Measurements from ENCODE around the gene CD9.
"Not testable (repeated sequence)": the region's sequence is repeated elsewhere in the genome, so short reads cannot be mapped to it uniquely, and the experiment has no call there.

CD9 gene

GRCh38 chr12:6200256-6201212 is at the start of gene CD9:
CD9 (plus strand) TSS chr12:6200400; CDS start chr12:6200500, 100 bp downstream.
- DNase-seq = no peak

- no peak for DNase-seq
Observed at GRCh38 chr12:6154730-6155459, 45.3 kb upstream of the CD9 start.

GRCh38 chr12:6157482-6157881 is 42.7 kb upstream of the CD9 start:
- DNase-seq = no peak

GRCh38 chr12:6158255-6158654 is 41.9 kb upstream of the CD9 start:
- no peak for DNase-seq

GRCh38 chr12:6158749-6159148 is 41.5 kb upstream of the CD9 start:
- no peak for DNase-seq

- DNase-seq = not testable (repeated sequence)
Observed at GRCh38 chr12:6159166-6160011, 40.8 kb upstream of the CD9 start.

- not testable (repeated sequence) for DNase-seq
Observed at GRCh38 chr12:6160049-6160649, 40.1 kb upstream of the CD9 start.

GRCh38 chr12:6161124-6161882 is 38.9 kb upstream of the CD9 start:
- DNase-seq = no peak

- no peak for DNase-seq
Observed at GRCh38 chr12:6163416-6164060, 36.7 kb upstream of the CD9 start.

GRCh38 chr12:6165395-6165794 is 34.8 kb upstream of the CD9 start:
- DNase-seq = no peak

- DNase-seq = no peak
Observed at GRCh38 chr12:6166808-6167207, 33.4 kb upstream of the CD9 start.

- DNase-seq = no peak
Observed at GRCh38 chr12:6167327-6168280, 32.6 kb upstream of the CD9 start.

GRCh38 chr12:6171409-6172015 is 28.7 kb upstream of the CD9 start:
- no peak for DNase-seq

GRCh38 chr12:6172086-6172485 is 28.1 kb upstream of the CD9 start:
- no peak for DNase-seq

- no peak for DNase-seq
Observed at GRCh38 chr12:6172862-6173261, 27.3 kb upstream of the CD9 start.

- DNase-seq = no peak
Observed at GRCh38 chr12:6177642-6178358, 22.4 kb upstream of the CD9 start.

- no peak for DNase-seq
Observed at GRCh38 chr12:6178981-6179761, 21.0 kb upstream of the CD9 start.

All from NCI-H2029 treated with DMSO at 0.1 percent for 48 hours (cell line).